GM12878 (cell line): ENCODE data around the gene ABI2.

Source experiments
- CHD1 ChIP-seq: IDR thresholded peaks from 2 replicates; pipeline ENCODE4 v1.6.1; 2012; ENCODE audit warnings: low read depth, low read length, improper control_type of control experiment
- CHD2 ChIP-seq: IDR thresholded peaks from 2 replicates; pipeline ENCODE4 v1.6.1; 2011; ENCODE audit warnings: low read depth, low read length, improper control_type of control experiment, borderline replicate concordance
- EZH2 ChIP-seq: IDR thresholded peaks from 2 replicates; pipeline ENCODE4 v1.6.1; 2012; ENCODE audit warnings: low read depth, mild to moderate bottlenecking, control low read depth, inconsistent platforms, low read length, borderline replicate concordance; ENCODE audit not compliant: control insufficient read depth
- FOS ChIP-seq: IDR thresholded peaks from 3 replicates; pipeline ENCODE4 v1.6.1; 2011; ENCODE audit warnings: borderline replicate concordance; ENCODE audit not compliant: insufficient read length; ENCODE audit errors: extremely low read depth
- MTA3 ChIP-seq: IDR thresholded peaks from 2 replicates; pipeline ENCODE4 v1.6.1; 2012; ENCODE audit warnings: low read length, inconsistent platforms, borderline replicate concordance
- MYC ChIP-seq: IDR thresholded peaks from 2 replicates; pipeline ENCODE4 v1.6.1; 2011; ENCODE audit warnings: mild to moderate bottlenecking, low read length, moderate library complexity, inconsistent platforms; ENCODE audit not compliant: insufficient read depth, insufficient replicate concordance, insufficient read length, severe bottlenecking
- POLR2A ChIP-seq: IDR thresholded peaks from 2 replicates; pipeline ENCODE4 v1.6.1; 2011; ENCODE audit warnings: low read depth, mild to moderate bottlenecking, low read length
- RAD21 ChIP-seq: IDR thresholded peaks from 2 replicates; pipeline ENCODE4 v1.6.1; 2011; ENCODE audit warnings: mild to moderate bottlenecking, low read depth, low read length, moderate library complexity; ENCODE audit not compliant: insufficient read depth
- RCOR1 ChIP-seq: conservative IDR thresholded peaks from 2 replicates; pipeline ENCODE4 v1.6.1; 2012; ENCODE audit warnings: low read depth, low read length, improper control_type of control experiment
- SIN3A ChIP-seq: IDR thresholded peaks from 2 replicates; pipeline ENCODE4 v1.6.1; 2012; ENCODE audit warnings: low read depth, low read length, improper control_type of control experiment
- SP1 ChIP-seq: IDR thresholded peaks from one replicate; pipeline ENCODE4 v1.6.1; 2011; ENCODE audit warnings: low read depth, low read length
- TF ChIP-seq, protein P1 (sequence below): fragments of 450-650 bp; IDR thresholded peaks from 2 replicates; pipeline ENCODE4 v1.6.1; 2017; ENCODE audit warnings: mild to moderate bottlenecking, moderate library complexity

- TF ChIP-seq CHD1 (no peak), EZH2 (no peak), POLR2A (no peak), SIN3A (no peak), FOS (no peak), MTA3 (no peak), SP1 (no peak), RCOR1 (no peak), CHD2 (no peak), RAD21 (no peak), MYC (no peak)
- TF ChIP-seq, protein P1, sequence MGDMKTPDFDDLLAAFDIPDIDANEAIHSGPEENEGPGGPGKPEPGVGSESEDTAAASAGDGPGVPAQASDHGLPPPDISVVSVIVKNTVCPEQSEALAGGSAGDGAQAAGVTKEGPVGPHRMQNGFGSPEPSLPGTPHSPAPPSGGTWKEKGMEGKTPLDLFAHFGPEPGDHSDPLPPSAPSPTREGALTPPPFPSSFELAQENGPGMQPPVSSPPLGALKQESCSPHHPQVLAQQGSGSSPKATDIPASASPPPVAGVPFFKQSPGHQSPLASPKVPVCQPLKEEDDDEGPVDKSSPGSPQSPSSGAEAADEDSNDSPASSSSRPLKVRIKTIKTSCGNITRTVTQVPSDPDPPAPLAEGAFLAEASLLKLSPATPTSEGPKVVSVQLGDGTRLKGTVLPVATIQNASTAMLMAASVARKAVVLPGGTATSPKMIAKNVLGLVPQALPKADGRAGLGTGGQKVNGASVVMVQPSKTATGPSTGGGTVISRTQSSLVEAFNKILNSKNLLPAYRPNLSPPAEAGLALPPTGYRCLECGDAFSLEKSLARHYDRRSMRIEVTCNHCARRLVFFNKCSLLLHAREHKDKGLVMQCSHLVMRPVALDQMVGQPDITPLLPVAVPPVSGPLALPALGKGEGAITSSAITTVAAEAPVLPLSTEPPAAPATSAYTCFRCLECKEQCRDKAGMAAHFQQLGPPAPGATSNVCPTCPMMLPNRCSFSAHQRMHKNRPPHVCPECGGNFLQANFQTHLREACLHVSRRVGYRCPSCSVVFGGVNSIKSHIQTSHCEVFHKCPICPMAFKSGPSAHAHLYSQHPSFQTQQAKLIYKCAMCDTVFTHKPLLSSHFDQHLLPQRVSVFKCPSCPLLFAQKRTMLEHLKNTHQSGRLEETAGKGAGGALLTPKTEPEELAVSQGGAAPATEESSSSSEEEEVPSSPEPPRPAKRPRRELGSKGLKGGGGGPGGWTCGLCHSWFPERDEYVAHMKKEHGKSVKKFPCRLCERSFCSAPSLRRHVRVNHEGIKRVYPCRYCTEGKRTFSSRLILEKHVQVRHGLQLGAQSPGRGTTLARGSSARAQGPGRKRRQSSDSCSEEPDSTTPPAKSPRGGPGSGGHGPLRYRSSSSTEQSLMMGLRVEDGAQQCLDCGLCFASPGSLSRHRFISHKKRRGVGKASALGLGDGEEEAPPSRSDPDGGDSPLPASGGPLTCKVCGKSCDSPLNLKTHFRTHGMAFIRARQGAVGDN, result no peak
These were observed 41.7 kb upstream of the ABI2 start for GRCh38 chr2:203286532-203286931.
